GM18907 (cell line): ENCODE measurements around the gene LRIF1.
"Not testable (repeated sequence)": the region's sequence is repeated elsewhere in the genome, so short reads cannot be mapped to it uniquely, and the experiment has no call there.

ENCODE experiments used
- ATAC-seq: cut with Tn5 transposase; IDR thresholded peaks from one replicate; pipeline ENCODE4 v1.9.1; 2021; ENCODE audit warnings: mild to moderate bottlenecking, moderate library complexity; ENCODE audit not compliant: unreplicated experiment

The LRIF1 gene

GRCh38 chr1:110951161-110951560 lies 12.6 kb downstream of the LRIF1 start:
- ATAC-seq: no peak

- ATAC-seq: no peak
Observed at GRCh38 chr1:110948038-110948810, 15.5 kb downstream of the LRIF1 start.

GRCh38 chr1:110945626-110946025 lies 18.1 kb downstream of the LRIF1 start:
- ATAC-seq: no peak

GRCh38 chr1:110944806-110945205 lies 18.9 kb downstream of the LRIF1 start:
- no peak for ATAC-seq

- ATAC-seq: no peak
Observed at GRCh38 chr1:110936567-110936966, 27.2 kb downstream of the LRIF1 start.

- not testable (repeated sequence) for ATAC-seq
Observed at GRCh38 chr1:110931097-110931496, 32.6 kb downstream of the LRIF1 start.

GRCh38 chr1:110928904-110929303 lies 34.8 kb downstream of the LRIF1 start:
- no peak for ATAC-seq

- ATAC-seq: no peak
Observed at GRCh38 chr1:110928191-110928590, 35.5 kb downstream of the LRIF1 start.

- no peak for ATAC-seq
Observed at GRCh38 chr1:110927484-110928075, 36.1 kb downstream of the LRIF1 start.

GRCh38 chr1:110921953-110922352 lies 41.8 kb downstream of the LRIF1 start:
- ATAC-seq: no peak

- no peak for ATAC-seq
Observed at GRCh38 chr1:110918016-110918415, 45.7 kb downstream of the LRIF1 start.

- no peak for ATAC-seq
Observed at GRCh38 chr1:110916669-110917306, 46.9 kb downstream of the LRIF1 start.

GRCh38 chr1:110916274-110916668 lies 47.5 kb downstream of the LRIF1 start:
- no peak for ATAC-seq

GRCh38 chr1:110915804-110916203 lies 47.9 kb downstream of the LRIF1 start:
- no peak for ATAC-seq

GRCh38 chr1:110914676-110915075 lies 49.0 kb downstream of the LRIF1 start:
- ATAC-seq: no peak

GRCh38 chr1:110912784-110913183 lies 50.9 kb downstream of the LRIF1 start:
- no peak for ATAC-seq

GRCh38 chr1:110903853-110904500 lies 59.7 kb downstream of the LRIF1 start:
- no peak for ATAC-seq

GRCh38 chr1:110902820-110903463 lies 60.8 kb downstream of the LRIF1 start:
- ATAC-seq: no peak

GRCh38 chr1:110899458-110899843 lies 64.3 kb downstream of the LRIF1 start:
- ATAC-seq: no peak

- ATAC-seq: no peak
Observed at GRCh38 chr1:110898734-110899457, 64.8 kb downstream of the LRIF1 start.
